HG03108 (cell line): ENCODE measurements around the gene CLCN7.

Source experiments
- ATAC-seq: cut with Tn5 transposase; IDR thresholded peaks from one replicate; pipeline ENCODE4 v1.9.1; 2021; ENCODE audit warnings: moderate library complexity; ENCODE audit not compliant: unreplicated experiment

CLCN7 gene

DNA sequence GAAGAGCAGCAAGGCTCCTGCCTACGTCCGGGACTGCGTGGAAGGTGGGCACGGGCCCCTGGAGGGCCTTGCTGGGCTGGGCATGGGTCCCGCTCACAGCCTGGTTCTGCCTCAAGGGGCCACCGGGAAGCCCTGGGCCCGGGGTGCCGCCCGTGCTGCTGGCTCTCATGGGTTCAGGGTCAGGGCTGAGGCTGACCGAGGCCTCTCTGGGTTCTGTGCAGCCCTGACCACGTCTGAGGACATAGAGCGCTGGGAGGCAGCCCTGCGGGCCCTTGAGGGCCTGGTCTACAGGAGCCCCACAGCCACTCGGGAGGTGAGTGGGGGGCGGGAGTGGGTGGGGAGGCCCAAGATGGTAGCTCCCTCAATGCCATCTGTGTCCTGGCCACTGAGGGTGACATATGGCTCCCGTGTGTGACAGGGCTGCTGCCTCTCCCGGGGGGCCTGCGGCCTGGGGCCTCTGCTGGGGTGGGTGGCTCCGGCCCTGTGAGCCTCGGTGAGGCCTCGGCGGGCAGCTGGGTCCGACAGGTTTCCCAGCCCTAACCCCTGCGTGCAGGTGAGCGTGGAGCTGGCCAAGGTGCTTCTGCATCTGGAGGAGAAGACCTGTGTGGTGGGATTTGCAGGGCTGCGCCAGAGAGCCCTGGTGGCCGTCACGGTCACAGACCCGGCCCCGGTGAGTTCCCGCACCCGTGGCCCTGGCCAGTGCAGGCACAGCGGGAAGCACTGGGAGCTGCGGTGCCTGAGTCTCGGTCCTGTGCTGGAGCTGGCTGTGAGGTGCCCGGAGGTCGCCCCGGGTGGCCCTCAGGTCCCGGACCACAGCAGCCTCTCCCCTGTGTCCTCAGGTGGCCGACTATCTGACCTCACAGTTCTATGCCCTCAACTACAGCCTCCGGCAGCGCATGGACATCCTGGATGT is 27.5 kb upstream of the CLCN7 start:
- no peak for ATAC-seq

- ATAC-seq: no peak
Observed at GRCh38 chr16:1501630-1502029, 26.8 kb upstream of the CLCN7 start.

DNA sequence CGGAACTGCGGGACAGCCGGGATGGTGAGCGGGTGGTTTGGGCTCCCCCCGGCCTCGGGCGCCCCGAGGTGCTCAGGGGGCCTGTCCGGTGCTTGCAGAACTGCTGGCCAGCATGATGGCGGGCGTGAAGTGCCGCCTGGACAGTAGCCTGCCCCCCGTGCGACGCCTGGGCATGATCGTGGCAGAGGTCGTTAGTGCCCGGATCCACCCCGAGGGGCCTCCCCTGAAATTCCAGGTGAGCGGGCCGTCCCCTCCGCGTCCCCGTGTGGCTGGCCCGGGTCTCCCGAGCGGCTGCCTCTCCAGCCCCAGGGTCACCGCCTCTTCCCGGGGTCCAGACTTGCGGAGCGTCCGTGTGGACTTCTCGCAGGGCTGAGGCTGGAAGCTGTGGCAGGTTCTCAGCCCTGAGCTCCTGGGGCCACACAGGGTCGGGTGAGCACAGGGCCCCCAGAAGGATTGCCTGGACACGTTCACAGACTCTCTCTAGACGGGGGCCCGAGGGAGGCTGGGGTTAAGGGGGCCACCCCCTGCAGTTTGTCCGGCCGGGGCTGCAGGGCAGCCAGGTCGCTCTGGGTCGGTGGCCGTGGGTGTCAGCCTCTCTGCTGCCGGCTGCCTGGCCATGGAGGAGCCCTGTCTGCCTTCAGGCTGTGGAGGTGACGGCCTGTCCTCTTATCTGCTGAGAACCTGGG is 25.8 kb upstream of the CLCN7 start:
- no peak for ATAC-seq

- ATAC-seq: no peak
Observed at GRCh38 chr16:1499756-1500464, 25.1 kb upstream of the CLCN7 start.

GRCh38 chr16:1498899-1499676 is 24.3 kb upstream of the CLCN7 start:
- ATAC-seq: no peak

- no peak for ATAC-seq
Observed at GRCh38 chr16:1497014-1497598, 22.3 kb upstream of the CLCN7 start.

DNA sequence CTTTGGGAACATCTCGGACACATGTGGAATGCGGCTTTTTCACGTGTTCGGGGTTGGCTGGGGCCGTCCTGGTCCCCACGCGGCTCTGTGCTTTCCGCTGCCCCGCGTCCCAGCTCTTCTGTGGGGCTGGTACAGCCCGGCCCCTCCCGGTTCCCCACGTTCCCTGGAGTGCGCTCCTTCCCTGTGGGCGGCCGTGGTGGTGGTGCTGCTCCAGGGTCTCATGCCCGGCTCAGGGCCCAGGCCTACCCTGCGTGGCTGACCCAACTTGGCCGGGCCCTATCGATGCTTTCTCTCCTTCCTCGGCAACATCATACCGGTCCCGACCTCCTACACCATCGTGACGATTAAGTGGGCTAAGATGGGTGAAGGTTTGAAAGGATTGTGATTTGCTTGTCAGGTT is 21.6 kb upstream of the CLCN7 start:
- ATAC-seq: no peak

DNA sequence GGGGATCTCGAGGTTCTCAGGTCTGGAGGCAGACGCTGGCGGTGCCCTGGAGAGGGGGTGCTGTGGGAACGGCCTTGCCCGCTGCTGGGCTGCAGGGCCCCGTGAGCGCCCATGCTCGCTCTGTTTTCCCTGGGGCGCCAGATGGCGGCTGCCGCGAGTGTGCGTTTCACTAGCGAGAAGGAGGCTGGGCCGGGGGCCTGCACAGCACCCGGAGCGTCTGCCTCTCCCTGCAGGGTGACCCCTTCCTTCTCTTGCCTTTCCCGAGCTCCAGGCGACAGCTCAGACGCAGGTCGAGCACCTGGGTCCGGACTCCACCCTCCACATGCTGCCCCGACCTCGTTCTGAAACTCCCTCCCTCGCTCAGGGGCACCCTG is 21.0 kb upstream of the CLCN7 start:
- ATAC-seq: no peak

DNA sequence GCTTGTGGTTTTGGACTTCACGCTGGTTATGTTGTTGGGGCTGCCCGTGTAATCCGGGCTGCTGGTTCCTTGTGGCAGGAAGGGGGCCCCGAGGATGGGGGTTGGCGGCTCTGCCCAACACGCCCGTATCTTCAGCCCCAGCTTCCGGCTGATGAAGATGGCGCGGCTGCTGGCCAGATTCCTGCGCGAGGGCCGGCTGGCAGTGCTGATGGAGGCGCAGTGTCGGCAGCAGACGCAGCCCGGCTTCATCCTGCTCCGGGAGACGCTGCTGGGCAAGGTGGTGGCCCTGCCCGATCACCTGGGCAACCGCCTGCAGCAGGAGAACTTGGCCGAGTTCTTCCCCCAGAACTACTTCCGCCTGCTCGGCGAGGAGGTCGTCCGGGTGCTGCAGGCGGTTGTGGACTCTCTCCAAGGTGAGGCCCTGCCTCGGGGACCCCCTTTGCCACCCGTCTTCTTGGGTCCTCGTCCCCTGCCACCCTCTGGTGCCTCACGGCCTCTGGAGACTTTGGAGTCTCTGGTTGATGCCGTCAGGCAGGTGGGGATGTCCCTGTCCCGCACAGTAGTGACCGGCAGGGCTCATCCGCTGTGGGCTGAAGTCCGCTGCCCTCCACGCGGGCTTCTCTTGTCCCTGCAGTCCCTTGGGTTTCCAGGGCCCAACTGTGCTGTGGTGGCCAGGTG is 20.5 kb upstream of the CLCN7 start:
- no peak for ATAC-seq

- ATAC-seq: no peak
Observed at GRCh38 chr16:1494711-1495110, 19.9 kb upstream of the CLCN7 start.

DNA sequence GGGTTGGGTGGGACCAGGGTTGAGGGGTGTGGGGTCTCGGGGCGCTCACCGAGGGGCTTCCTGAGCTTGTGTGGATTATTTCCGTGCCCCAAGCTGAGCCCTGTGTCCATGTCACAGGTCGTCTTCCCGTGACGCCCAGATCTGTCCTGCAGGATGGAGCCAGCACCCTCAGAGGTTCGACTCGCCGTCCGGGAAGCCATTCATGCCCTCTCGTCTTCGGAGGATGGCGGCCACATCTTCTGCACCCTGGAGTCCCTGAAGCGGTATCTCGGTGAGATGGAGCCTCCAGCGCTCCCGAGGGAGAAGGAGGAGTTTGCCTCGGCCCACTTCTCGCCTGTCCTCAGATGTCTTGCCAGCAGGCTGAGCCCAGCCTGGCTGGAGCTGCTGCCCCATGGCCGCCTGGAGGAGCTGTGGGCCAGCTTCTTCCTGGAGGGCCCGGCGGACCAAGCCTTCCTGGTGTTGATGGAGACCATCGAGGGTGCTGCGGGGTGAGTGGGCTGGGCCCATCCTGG is 19.4 kb upstream of the CLCN7 start:
- no peak for ATAC-seq

DNA sequence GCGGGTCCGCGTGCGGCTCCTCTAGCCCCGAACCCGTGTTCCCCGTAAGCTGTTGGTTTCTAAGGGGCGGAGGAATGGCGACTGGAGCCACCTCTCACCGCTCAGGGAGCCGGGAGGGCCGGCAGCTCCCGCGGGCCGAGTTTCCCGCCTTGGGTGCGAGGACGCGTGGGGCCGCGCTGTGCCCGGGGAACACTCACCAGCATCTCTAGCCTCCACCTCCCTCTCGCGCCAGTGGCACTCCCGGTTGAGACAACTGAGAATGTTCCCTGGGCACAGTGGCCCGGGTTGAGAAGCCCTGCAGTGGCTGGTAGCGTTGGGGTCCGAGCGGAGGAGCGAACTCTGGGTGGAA is 18.9 kb upstream of the CLCN7 start:
- ATAC-seq: no peak

DNA sequence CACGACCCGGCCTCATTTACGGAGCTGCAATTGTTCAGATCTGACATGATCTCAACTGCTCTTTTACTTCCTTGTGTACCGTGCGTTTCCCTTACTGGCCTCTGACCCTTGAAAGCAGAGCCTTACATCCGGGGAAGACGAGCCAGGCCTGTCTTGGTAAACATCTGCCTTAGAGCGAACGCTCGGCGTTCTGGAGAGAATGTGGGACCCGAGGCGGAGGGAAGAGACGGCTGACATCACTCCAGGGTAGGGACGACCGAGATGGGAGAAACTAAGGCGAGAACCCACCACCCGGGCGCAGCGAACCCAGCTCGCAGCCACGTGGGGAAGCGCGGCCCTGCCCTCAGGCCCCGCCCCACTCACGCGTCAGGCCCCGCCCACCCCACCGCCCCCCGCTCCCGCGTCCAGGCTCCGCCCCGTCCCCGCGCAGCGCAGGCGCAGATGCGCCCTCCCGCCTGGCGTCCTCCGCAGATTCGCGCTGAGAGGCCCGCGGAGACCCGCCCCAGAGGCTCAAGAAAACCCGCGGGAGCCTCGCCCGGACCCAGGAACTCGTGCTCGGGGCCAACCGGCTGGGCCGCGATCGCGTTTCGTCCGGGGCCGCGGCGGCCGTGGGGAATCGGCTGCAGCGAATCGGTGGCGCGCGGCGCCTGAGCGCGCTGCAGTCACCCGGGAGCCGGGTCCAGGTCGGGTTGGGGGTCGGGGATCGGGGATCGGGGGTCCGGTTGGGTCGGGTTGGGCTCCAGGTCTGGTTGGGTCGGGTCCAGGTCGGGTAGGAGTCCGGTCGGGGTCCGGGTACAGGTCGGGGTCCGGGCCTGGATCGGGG is 18.3 kb upstream of the CLCN7 start, which contains the start of gene TELO2:
Gene TELO2, plus strand, starts transcription at position 438 of the 823 bp plus-strand sequence. CDS start 922 bp downstream, outside the sequence.
- ATAC-seq: no peak

GRCh38 chr16:1492082-1492922 is 17.5 kb upstream of the CLCN7 start:
- ATAC-seq: no peak

DNA sequence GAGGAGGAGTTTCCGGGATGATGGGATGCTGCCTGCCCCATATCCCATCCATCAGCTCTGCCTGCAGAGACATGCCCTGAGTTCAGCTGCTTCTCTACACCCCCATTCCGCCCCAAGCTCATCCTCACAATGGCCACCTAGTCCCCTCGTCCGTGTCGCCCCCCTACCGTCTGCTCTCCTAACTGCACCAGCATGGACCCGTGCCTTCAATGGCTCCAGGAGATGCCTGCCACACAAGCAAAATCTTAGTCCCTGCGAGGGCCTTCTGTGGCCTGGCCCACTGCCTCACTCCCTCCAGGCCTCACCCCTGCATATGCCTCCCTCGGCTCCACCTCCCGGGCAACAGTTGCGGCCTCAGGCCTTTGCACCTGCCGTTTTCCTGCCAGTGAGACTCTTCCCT is 16.5 kb upstream of the CLCN7 start:
- ATAC-seq: no peak

GRCh38 chr16:1489077-1489476 is 14.2 kb upstream of the CLCN7 start:
- ATAC-seq: no peak

GRCh38 chr16:1488619-1489018 is 13.8 kb upstream of the CLCN7 start, which contains the start of gene PTX4:
Gene PTX4, minus strand, starts transcription at chr16:1488944. Its CDS starts 35 bp downstream, at chr16:1488909.
- ATAC-seq: no peak

GRCh38 chr16:1488054-1488601 is 13.3 kb upstream of the CLCN7 start:
- ATAC-seq: no peak
